ENCODE measurements around the gene PMIS2. TPM values are rescaled to one million over a fixed set of nuclear protein-coding genes. Genes with fewer than 3 reads are reported as not detected.

The PMIS2 gene
- total RNA-seq, 1 experiment from 2014 or later: not detected

- no peak within 1 kb of the TSS for H3K27ac Mint-ChIP-seq (ENCODE audit: low read depth, unreplicated experiment)
- CTCF ChIA-PET: interaction anchor here (0.6 to 0.7 kb wide), 2 partner anchors 13 to 167 kb away, joined by 3 to 7 read pairs; no protein-coding TSS in a partner anchor
- H3K4me1 Mint-ChIP-seq (ENCODE audit: insufficient read depth, unreplicated experiment): no peaks in the 10 kb centered on the region
- H3K27me3 Mint-ChIP-seq (ENCODE audit: insufficient read depth, unreplicated experiment): peaks cover 41% of the 10 kb centered on the region
- H3K9me3 Mint-ChIP-seq (ENCODE audit: unreplicated experiment): no peaks in the 10 kb centered on the region
- DNase-seq (ENCODE audit: unreplicated experiment): no peak
- TF ChIP-seq CTCF (IDR thresholded peaks at IDR 0.05; ENCODE audit: unreplicated experiment): no peak
- no peaks in the 10 kb centered on the region for H3K36me3 Mint-ChIP-seq (ENCODE audit: insufficient read depth, unreplicated experiment)
- no TSS peak for BruUV-seq (replicated peaks)
- no peak within 1 kb of the TSS for H3K4me3 Mint-ChIP-seq (ENCODE audit: unreplicated experiment)
- POLR2A ChIA-PET: interaction anchor here (0.6 kb wide), 1 partner anchor 103 kb away, joined by 3 read pairs; the partner anchor contains the start of gene UPK1A
- intact Hi-C loops (cut with micrococcal nuclease): no loop called here
Observed at GRCh38 chr19:35563207-35563829, 22.7 kb upstream of the PMIS2 start, which contains the start of gene ATP4A. TSS of gene ATP4A (minus strand) at chr19:35563658. CDS start at chr19:35563629, 29 bp downstream.

GRCh38 chr19:35565016-35565856 is 20.7 kb upstream of the PMIS2 start:
- DNase-seq (ENCODE audit: unreplicated experiment): no peak
- no peaks in the 10 kb centered on the region for H3K9me3 Mint-ChIP-seq (ENCODE audit: unreplicated experiment)
- H3K36me3 Mint-ChIP-seq (ENCODE audit: insufficient read depth, unreplicated experiment): no peaks in the 10 kb centered on the region
- H3K27ac Mint-ChIP-seq (ENCODE audit: low read depth, unreplicated experiment): no peak overlapping the region
- no peak for TF ChIP-seq CTCF (IDR thresholded peaks at IDR 0.05; ENCODE audit: unreplicated experiment)
- no peaks in the 10 kb centered on the region for H3K4me1 Mint-ChIP-seq (ENCODE audit: insufficient read depth, unreplicated experiment)
- POLR2A ChIA-PET: no interaction called here
- intact Hi-C loops (cut with micrococcal nuclease): no loop called here
- no peak overlapping the region for H3K4me3 Mint-ChIP-seq (ENCODE audit: unreplicated experiment)
- CTCF ChIA-PET: interaction anchor here (0.6 to 1.5 kb wide), 5 partner anchors 15 to 128 kb away, joined by 3 to 9 read pairs (median 4); no protein-coding TSS in a partner anchor
- no TSS peak for BruUV-seq (replicated peaks)
- H3K27me3 Mint-ChIP-seq (ENCODE audit: insufficient read depth, unreplicated experiment): peaks cover 37% of the 10 kb centered on the region

GRCh38 chr19:35566738-35567137 is 19.2 kb upstream of the PMIS2 start:
- TF ChIP-seq CTCF (IDR thresholded peaks at IDR 0.05; ENCODE audit: unreplicated experiment): no peak
- Mint-ChIP-seq H3K9me3 (ENCODE audit: unreplicated experiment) (no peaks in the 10 kb centered on the region), H3K27me3 (ENCODE audit: insufficient read depth, unreplicated experiment) (peaks cover 37% of the 10 kb centered on the region), H3K4me1 (ENCODE audit: insufficient read depth, unreplicated experiment) (no peaks in the 10 kb centered on the region), H3K36me3 (ENCODE audit: insufficient read depth, unreplicated experiment) (no peaks in the 10 kb centered on the region), H3K4me3 (ENCODE audit: unreplicated experiment) (no peak overlapping the region), H3K27ac (ENCODE audit: low read depth, unreplicated experiment) (no peak overlapping the region)
- no peak for DNase-seq (ENCODE audit: unreplicated experiment)
- intact Hi-C loops (cut with micrococcal nuclease): no loop called here
- ChIA-PET POLR2A (no interaction called here), CTCF (interaction anchor here (1.3 kb wide), 1 partner anchor 18 kb away, joined by 4 read pairs; no protein-coding TSS in a partner anchor)
- BruUV-seq (replicated peaks): no TSS peak

GRCh38 chr19:35569281-35569781 is 16.6 kb upstream of the PMIS2 start:
- intact Hi-C loops (cut with micrococcal nuclease): no loop called here
- H3K27ac Mint-ChIP-seq (ENCODE audit: low read depth, unreplicated experiment): no peak overlapping the region
- TF ChIP-seq CTCF (IDR thresholded peaks at IDR 0.05; ENCODE audit: unreplicated experiment): no peak
- no peaks in the 10 kb centered on the region for H3K9me3 Mint-ChIP-seq (ENCODE audit: unreplicated experiment)
- DNase-seq (ENCODE audit: unreplicated experiment): no peak
- H3K36me3 Mint-ChIP-seq (ENCODE audit: insufficient read depth, unreplicated experiment): no peaks in the 10 kb centered on the region
- peaks cover 23% of the 10 kb centered on the region for H3K27me3 Mint-ChIP-seq (ENCODE audit: insufficient read depth, unreplicated experiment)
- ChIA-PET POLR2A (no interaction called here), CTCF (no interaction called here)
- no TSS peak for BruUV-seq (replicated peaks)
- H3K4me1 Mint-ChIP-seq (ENCODE audit: insufficient read depth, unreplicated experiment): no peaks in the 10 kb centered on the region
- no peak overlapping the region for H3K4me3 Mint-ChIP-seq (ENCODE audit: unreplicated experiment)

Measured in MCF 10A (cell line).